HEK293 (cell line): ENCODE results near the gene BTBD18.

Experiments used
- TRIM28 ChIP-seq: IDR thresholded peaks from 2 replicates; pipeline ENCODE4 v1.6.1; 2011; ENCODE audit warnings: low read length, control low read depth, borderline replicate concordance
- ZNF140 ChIP-seq: fragments of 450-650 bp; formaldehyde crosslinking; IDR thresholded peaks from 2 replicates; pipeline ENCODE4 v1.5.1; 2016; ENCODE audit warnings: missing biosample characterization, missing genetic modification characterization
- ZNF24 ChIP-seq: fragments of 450-650 bp; formaldehyde crosslinking; IDR thresholded peaks from 2 replicates; pipeline ENCODE4 v1.5.1; 2016; ENCODE audit warnings: missing biosample characterization, missing genetic modification characterization
- ZNF280D ChIP-seq: fragments of 450-650 bp; formaldehyde crosslinking; IDR thresholded peaks from 2 replicates; pipeline ENCODE4 v1.5.1; 2016; ENCODE audit warnings: missing biosample characterization, missing genetic modification characterization
- ZNF433 ChIP-seq: fragments of 450-650 bp; formaldehyde crosslinking; IDR thresholded peaks from 2 replicates; pipeline ENCODE4 v1.5.1; 2016; ENCODE audit warnings: missing biosample characterization, missing genetic modification characterization, low read depth
- ZNF530 ChIP-seq: fragments of 450-650 bp; formaldehyde crosslinking; IDR thresholded peaks from 2 replicates; pipeline ENCODE4 v1.5.1; 2016; ENCODE audit warnings: low read depth, missing biosample characterization, missing genetic modification characterization
- ZNF660 ChIP-seq: fragments of 450-650 bp; IDR thresholded peaks from 2 replicates; pipeline ENCODE4 v1.5.1; 2018; ENCODE audit warnings: missing biosample characterization, mild to moderate bottlenecking, missing genetic modification characterization
- ZNF776 ChIP-seq: fragments of 450-650 bp; formaldehyde crosslinking; IDR thresholded peaks from 2 replicates; pipeline ENCODE4 v1.5.0; 2017; ENCODE audit warnings: missing biosample characterization, missing genetic modification characterization, borderline replicate concordance
- TF ChIP-seq, protein P1 (sequence below): fragments of 450-650 bp; formaldehyde crosslinking; IDR thresholded peaks from 2 replicates; pipeline ENCODE4 v1.5.1; 2016; ENCODE audit warnings: missing biosample characterization, missing genetic modification characterization
- TF ChIP-seq, protein P2 (sequence below): fragments of 450-650 bp; formaldehyde crosslinking; IDR thresholded peaks from 2 replicates; pipeline ENCODE4 v1.5.1; 2016; ENCODE audit warnings: missing biosample characterization, missing genetic modification characterization
- TF ChIP-seq, protein P3 (sequence below): fragments of 450-650 bp; formaldehyde crosslinking; IDR thresholded peaks from 2 replicates; pipeline ENCODE4 v1.5.1; 2017; ENCODE audit warnings: missing biosample characterization, missing genetic modification characterization
- TF ChIP-seq, protein P4 (sequence below): fragments of 450-650 bp; formaldehyde crosslinking; IDR thresholded peaks from 2 replicates; pipeline ENCODE4 v1.5.1; 2016; ENCODE audit warnings: missing biosample characterization, missing genetic modification characterization

DNA sequence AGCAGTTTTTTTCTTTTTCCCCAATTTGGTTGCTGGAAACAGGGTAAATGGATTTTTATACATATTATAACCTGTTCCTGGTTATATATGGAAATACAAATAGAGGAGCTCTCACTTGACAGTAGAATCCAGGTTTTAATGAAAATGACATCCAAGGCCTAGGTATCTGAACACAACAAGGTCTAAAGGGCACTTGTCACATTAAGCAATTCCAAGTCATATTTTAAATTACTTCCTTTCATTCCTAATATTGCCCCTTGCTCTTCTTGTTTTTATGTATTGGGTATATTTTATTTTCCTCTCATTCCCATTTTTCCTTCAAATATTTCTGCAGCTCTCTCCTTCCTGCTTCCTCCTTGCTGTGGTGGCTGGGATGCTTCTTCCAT lies 37.1 kb upstream of the BTBD18 start:
- TF ChIP-seq ZNF24 (tag by site-specific recombination) (no peak), ZNF776 (no peak), ZNF280D (no peak), ZNF433 (no peak), ZNF660 (tag by site-specific recombination) (no peak), ZNF140 (tag by site-specific recombination) (no peak), ZNF530 (tag by site-specific recombination) (no peak), TRIM28 (no peak)
- TF ChIP-seq, protein P1, sequence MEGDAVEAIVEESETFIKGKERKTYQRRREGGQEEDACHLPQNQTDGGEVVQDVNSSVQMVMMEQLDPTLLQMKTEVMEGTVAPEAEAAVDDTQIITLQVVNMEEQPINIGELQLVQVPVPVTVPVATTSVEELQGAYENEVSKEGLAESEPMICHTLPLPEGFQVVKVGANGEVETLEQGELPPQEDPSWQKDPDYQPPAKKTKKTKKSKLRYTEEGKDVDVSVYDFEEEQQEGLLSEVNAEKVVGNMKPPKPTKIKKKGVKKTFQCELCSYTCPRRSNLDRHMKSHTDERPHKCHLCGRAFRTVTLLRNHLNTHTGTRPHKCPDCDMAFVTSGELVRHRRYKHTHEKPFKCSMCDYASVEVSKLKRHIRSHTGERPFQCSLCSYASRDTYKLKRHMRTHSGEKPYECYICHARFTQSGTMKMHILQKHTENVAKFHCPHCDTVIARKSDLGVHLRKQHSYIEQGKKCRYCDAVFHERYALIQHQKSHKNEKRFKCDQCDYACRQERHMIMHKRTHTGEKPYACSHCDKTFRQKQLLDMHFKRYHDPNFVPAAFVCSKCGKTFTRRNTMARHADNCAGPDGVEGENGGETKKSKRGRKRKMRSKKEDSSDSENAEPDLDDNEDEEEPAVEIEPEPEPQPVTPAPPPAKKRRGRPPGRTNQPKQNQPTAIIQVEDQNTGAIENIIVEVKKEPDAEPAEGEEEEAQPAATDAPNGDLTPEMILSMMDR (tag by site-specific recombination): no peak
- TF ChIP-seq, protein P2, sequence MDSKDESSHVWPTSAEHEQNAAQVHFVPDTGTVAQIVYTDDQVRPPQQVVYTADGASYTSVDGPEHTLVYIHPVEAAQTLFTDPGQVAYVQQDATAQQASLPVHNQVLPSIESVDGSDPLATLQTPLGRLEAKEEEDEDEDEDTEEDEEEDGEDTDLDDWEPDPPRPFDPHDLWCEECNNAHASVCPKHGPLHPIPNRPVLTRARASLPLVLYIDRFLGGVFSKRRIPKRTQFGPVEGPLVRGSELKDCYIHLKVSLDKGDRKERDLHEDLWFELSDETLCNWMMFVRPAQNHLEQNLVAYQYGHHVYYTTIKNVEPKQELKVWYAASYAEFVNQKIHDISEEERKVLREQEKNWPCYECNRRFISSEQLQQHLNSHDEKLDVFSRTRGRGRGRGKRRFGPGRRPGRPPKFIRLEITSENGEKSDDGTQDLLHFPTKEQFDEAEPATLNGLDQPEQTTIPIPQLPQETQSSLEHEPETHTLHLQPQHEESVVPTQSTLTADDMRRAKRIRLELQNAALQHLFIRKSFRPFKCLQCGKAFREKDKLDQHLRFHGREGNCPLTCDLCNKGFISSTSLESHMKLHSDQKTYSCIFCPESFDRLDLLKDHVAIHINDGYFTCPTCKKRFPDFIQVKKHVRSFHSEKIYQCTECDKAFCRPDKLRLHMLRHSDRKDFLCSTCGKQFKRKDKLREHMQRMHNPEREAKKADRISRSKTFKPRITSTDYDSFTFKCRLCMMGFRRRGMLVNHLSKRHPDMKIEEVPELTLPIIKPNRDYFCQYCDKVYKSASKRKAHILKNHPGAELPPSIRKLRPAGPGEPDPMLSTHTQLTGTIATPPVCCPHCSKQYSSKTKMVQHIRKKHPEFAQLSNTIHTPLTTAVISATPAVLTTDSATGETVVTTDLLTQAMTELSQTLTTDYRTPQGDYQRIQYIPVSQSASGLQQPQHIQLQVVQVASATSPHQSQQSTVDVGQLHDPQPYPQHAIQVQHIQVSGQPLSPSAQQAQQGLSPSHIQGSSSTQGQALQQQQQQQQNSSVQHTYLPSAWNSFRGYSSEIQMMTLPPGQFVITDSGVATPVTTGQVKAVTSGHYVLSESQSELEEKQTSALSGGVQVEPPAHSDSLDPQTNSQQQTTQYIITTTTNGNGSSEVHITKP: no peak
- TF ChIP-seq, protein P3, sequence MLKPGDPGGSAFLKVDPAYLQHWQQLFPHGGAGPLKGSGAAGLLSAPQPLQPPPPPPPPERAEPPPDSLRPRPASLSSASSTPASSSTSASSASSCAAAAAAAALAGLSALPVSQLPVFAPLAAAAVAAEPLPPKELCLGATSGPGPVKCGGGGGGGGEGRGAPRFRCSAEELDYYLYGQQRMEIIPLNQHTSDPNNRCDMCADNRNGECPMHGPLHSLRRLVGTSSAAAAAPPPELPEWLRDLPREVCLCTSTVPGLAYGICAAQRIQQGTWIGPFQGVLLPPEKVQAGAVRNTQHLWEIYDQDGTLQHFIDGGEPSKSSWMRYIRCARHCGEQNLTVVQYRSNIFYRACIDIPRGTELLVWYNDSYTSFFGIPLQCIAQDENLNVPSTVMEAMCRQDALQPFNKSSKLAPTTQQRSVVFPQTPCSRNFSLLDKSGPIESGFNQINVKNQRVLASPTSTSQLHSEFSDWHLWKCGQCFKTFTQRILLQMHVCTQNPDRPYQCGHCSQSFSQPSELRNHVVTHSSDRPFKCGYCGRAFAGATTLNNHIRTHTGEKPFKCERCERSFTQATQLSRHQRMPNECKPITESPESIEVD (tag by site-specific recombination): no peak
- TF ChIP-seq, protein P4, sequence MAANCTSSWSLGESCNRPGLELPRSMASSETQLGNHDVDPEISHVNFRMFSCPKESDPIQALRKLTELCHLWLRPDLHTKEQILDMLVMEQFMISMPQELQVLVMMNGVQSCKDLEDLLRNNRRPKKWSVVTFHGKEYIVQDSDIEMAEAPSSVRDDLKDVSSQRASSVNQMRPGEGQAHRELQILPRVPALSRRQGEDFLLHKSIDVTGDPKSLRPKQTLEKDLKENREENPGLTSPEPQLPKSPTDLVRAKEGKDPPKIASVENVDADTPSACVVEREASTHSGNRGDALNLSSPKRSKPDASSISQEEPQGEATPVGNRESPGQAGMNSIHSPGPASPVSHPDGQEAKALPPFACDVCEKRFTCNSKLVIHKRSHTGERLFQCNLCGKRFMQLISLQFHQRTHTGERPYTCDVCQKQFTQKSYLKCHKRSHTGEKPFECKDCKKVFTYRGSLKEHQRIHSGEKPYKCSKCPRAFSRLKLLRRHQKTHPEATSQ: no peak
